Pancreas (tissue), 10 donors: Measurements from ENCODE around the gene KXD1. TPM values are rescaled to one million over a fixed set of nuclear protein-coding genes. Genes with fewer than 3 reads are reported as not detected.
A peak's percentile ranks its signal among the peaks of the same experiment; 100 is the strongest.

Experiments used
- ATAC-seq, 4 donors: fragments of 200-7000 bp; cut with Tn5 transposase; one replicate each; pipeline versions ENCODE4 v1.8.0 to v1.9.1; 2020; ENCODE audit warnings: mild to moderate bottlenecking in 4 of 4, moderate library complexity in 4 of 4
- DNase-seq, 6 donors: peaks; one replicate each; pipeline ENCODE4 v3.0.0-alpha.2; 2020
- FAIRE-seq: peaks from 2 replicates; lab custom pipeline; 2012; peaks lifted over from hg19 to GRCh38; lab: Jason Lieb, UNC
- H3K27ac ChIP-seq, 4 donors: fragments of 200-600 bp; sonication (generic); 1 replicate in 3 of 4; 2 replicates in 1 of 4; pipeline versions ENCODE4 v1.5.0 to v1.8.0; 2020
- H3K27me3 ChIP-seq, 4 donors: fragments of 200-600 bp; one replicate each; pipeline ENCODE4 v1.8.0; 2021
- H3K36me3 ChIP-seq, 3 donors: fragments of 200-600 bp; sonication (generic) in 1 of 3; one replicate each; pipeline versions ENCODE4 v1.5.0 to v1.8.0; 2020 to 2021
- H3K4me1 ChIP-seq, 3 donors: fragments of 200-600 bp; one replicate each; pipeline ENCODE4 v1.8.0; 2021
- H3K4me3 ChIP-seq, 4 donors: fragments of 200-600 bp; sonication (generic) in 2 of 4; one replicate each; pipeline versions ENCODE4 v1.5.0 to v1.8.0; 2020 to 2021
- H3K9me3 ChIP-seq, 4 donors: fragments of 200-600 bp; one replicate each; pipeline ENCODE4 v1.8.0; 2021
- CTCF ChIP-seq, 4 donors: fragments of 200-600 bp; sonication (generic) in 3 of 4; IDR thresholded peaks; one replicate each; pipeline versions ENCODE4 v1.5.0 to v1.8.0; 2021; ENCODE audit warnings: antibody characterized with exemption in 4 of 4
- WGBS, 2 donors: extraction: QIAGEN DNeasy Blood & Tissue Kit; methylation state at CpG; one replicate each; pipeline ENCODE4 v1.1.7; 2013; 5-methylcytosine and 5-hydroxymethylcytosine counted together
- intact Hi-C, 3 donors: fragments of 100-400 bp; cut with DNase I; formaldehyde crosslinking; loops; one replicate each; pipeline versions ENCODE4 v1.11.1 to v1.14.2; 2022
- polyA plus RNA-seq, 2 donors: library from polyadenylated mRNA; stranded (reverse); fragments of 200-250 nt; gene quantifications; one replicate each; pipeline ENCODE4 v1.2.3, GENCODE V29; 2013
- total RNA-seq, 6 donors: library from RNA; stranded (reverse); fragmentation: NEBNext Ultra II Directional in 4 of 6; extraction: Animal tissue kit (Norgen Biotek cat#: 25700) in 4 of 6; gene quantifications; one replicate each; pipeline versions ENCODE4 v1.2.1 to v1.2.4, GENCODE V29; 2021 to 2023
- donor health status: healthy with polysubstance abuse.
- donor health status: DM: no; HTN: no; CAD: no; lungs with moderate emphysema.
- donor health status: DM: no; HTN: no; CAD: no.
- donor health status: control.
- donor health status: control.
- donor health status: Bipolar disorder and iron deficiency.
- donor health status: DM: yes; HTN: yes; CAD: no.
- donor health status: DM: no; HTN: no; CAD: no.
- donor health status: DM: no; HTN: no; CAD: no.
- donor health status: DM: yes; HTN: yes; CAD: no.

The KXD1 gene
- total and polyA plus RNA-seq, 8 donors = 33.4 to 66.9 (median 42.2) TPM

- no peak overlapping the region for H3K4me3 ChIP-seq
- FAIRE-seq = no peak
These were observed 26.2 kb upstream of the KXD1 start for GRCh38 chr19:18531485-18531884.

GRCh38 chr19:18532168-18532890 lies 25.3 kb upstream of the KXD1 start:
- no peak overlapping the region for H3K27ac ChIP-seq
- H3K4me3 ChIP-seq = no peak overlapping the region
- DNase-seq (no peak), FAIRE-seq (no peak), ATAC-seq (peak in 1 of 4 donors; percentile 18)
- H3K9me3 ChIP-seq = no peaks in the 10 kb centered on the region
- H3K36me3 ChIP-seq = peaks cover 0 to 10% (median 5%) of the 10 kb centered on the region in 3 donors
- intact Hi-C loops = no loop called here
- H3K4me1 ChIP-seq = no peaks in the 10 kb centered on the region
- H3K27me3 ChIP-seq = no peaks in the 10 kb centered on the region
- 96 to 97% methylated on average over 22 of the region's 22 CpGs for WGBS, 2 donors
- no peak for TF ChIP-seq CTCF (IDR thresholded peaks at IDR 0.05)

More at GRCh38 chr19:18531485-18531884, 26.2 kb upstream of the KXD1 start:
- WGBS, 2 donors = 90 to 95% methylated on average over 9 of the region's 9 CpGs
- Histone ChIP-seq H3K27ac (no peak overlapping the region), H3K27me3 (no peaks in the 10 kb centered on the region), H3K36me3 (peaks cover 0 to 7% (median 3%) of the 10 kb centered on the region in 3 donors), H3K4me1 (no peaks in the 10 kb centered on the region), H3K9me3 (no peaks in the 10 kb centered on the region)
- intact Hi-C loops = no loop called here
- no peak for DNase-seq
- no peak for ATAC-seq
- no peak for TF ChIP-seq CTCF (IDR thresholded peaks at IDR 0.05)

GRCh38 chr19:18533058-18533457 lies 24.6 kb upstream of the KXD1 start:
- intact Hi-C loops = no loop called here
- no peak for FAIRE-seq
- TF ChIP-seq CTCF (IDR thresholded peaks at IDR 0.05) = no peak
- ATAC-seq = no peak
- no peak for DNase-seq
- Histone ChIP-seq H3K27ac (no peak overlapping the region), H3K4me1 (no peaks in the 10 kb centered on the region), H3K9me3 (no peaks in the 10 kb centered on the region), H3K4me3 (no peak overlapping the region), H3K27me3 (no peaks in the 10 kb centered on the region), H3K36me3 (peaks cover 0 to 12% (median 10%) of the 10 kb centered on the region in 3 donors)
- WGBS, 2 donors = 96% methylated on average over 4 of the region's 4 CpGs

GRCh38 chr19:18536475-18536874 lies 21.2 kb upstream of the KXD1 start:
- H3K27me3 ChIP-seq = no peaks in the 10 kb centered on the region
- ATAC-seq (no peak), DNase-seq (no peak), FAIRE-seq (no peak)
- no peak for TF ChIP-seq CTCF (IDR thresholded peaks at IDR 0.05)
- no peaks in the 10 kb centered on the region for H3K4me1 ChIP-seq
- intact Hi-C loops = no loop called here
- no peaks in the 10 kb centered on the region for H3K9me3 ChIP-seq
- no peak overlapping the region for H3K4me3 ChIP-seq
- no peak overlapping the region for H3K27ac ChIP-seq
- H3K36me3 ChIP-seq = peaks cover 0 to 13% (median 10%) of the 10 kb centered on the region in 3 donors
- 95% methylated on average over 10 of the region's 10 CpGs for WGBS, 2 donors

- H3K27ac ChIP-seq = no peak overlapping the region
- H3K36me3 ChIP-seq = peaks cover 0 to 9% (median 9%) of the 10 kb centered on the region in 3 donors
- 92 to 95% methylated on average over 17 of the region's 17 CpGs for WGBS, 2 donors
- H3K9me3 ChIP-seq = no peaks in the 10 kb centered on the region
- no peak overlapping the region for H3K4me3 ChIP-seq
- no peak for TF ChIP-seq CTCF (IDR thresholded peaks at IDR 0.05)
- H3K4me1 ChIP-seq = peaks cover 0 to 6% (median 0%) of the 10 kb centered on the region in 3 donors
- FAIRE-seq = no peak
- no peak for ATAC-seq
- no peaks in the 10 kb centered on the region for H3K27me3 ChIP-seq
- DNase-seq = peak in 1 of 6 donors; percentile 63
- intact Hi-C loops = no loop called here
These were observed 20.2 kb upstream of the KXD1 start for GRCh38 chr19:18537431-18537830.
